K562 (cell line): Measurements from ENCODE around the gene ADGRD1. TPM values are rescaled to one million over a fixed set of nuclear protein-coding genes. Genes with fewer than 3 reads are reported as not detected.

Experiments used
- ARID4B ChIP-seq: sonication (generic); formaldehyde crosslinking; IDR thresholded peaks from 2 replicates; pipeline ENCODE4 v1.8.0; 2022; ENCODE audit warnings: mild to moderate bottlenecking, missing genetic modification reagents
- CGGBP1 ChIP-seq: fragments of 250-450 bp; sonication (Bioruptor Pico); IDR thresholded peaks from 2 replicates; pipeline ENCODE4 v1.9.0; 2021; ENCODE audit warnings: mild to moderate bottlenecking
- ETS2 ChIP-seq: IDR thresholded peaks from 2 replicates; pipeline ENCODE4 v1.6.1; 2016; ENCODE audit warnings: borderline replicate concordance, missing genetic modification characterization, mild to moderate bottlenecking, moderate library complexity, missing compliant biosample characterization; ENCODE audit not compliant: poor library complexity, severe bottlenecking
- ETV6 ChIP-seq, 3 experiments: fragments of 150-350 bp in 1 of 3; sonication (generic) in 1 of 3; formaldehyde crosslinking in 1 of 3; IDR thresholded peaks; 2 replicates each; pipeline versions ENCODE4 v1.6.1 to v1.8.0; 2014 to 2022; ENCODE audit warnings: borderline replicate concordance in 2 of 3, low read depth in 2 of 3, antibody characterized with exemption in 1 of 3, low read length in 1 of 3, mild to moderate bottlenecking in 1 of 3, missing genetic modification reagents in 1 of 3
- GABPA ChIP-seq: fragments of 200-800 bp; sonication (Bioruptor generic); conservative IDR thresholded peaks from 2 replicates; pipeline ENCODE4 v1.6.1; 2016; ENCODE audit warnings: low read depth, missing genetic modification characterization, missing compliant biosample characterization
- HMG20A ChIP-seq: fragments of 450-650 bp; formaldehyde crosslinking; conservative IDR thresholded peaks from 2 replicates; pipeline ENCODE4 v1.4.0; 2020; ENCODE audit warnings: mild to moderate bottlenecking, mixed read lengths
- HNRNPL ChIP-seq: fragments of 200-400 bp; formaldehyde crosslinking; IDR thresholded peaks from 2 replicates; pipeline ENCODE4 v1.6.1; 2017; ENCODE audit warnings: low read depth, mild to moderate bottlenecking, low read length
- KLF6 ChIP-seq: fragments of 250-450 bp; sonication (Bioruptor Pico); IDR thresholded peaks from 2 replicates; pipeline ENCODE4 v1.4.0; 2020; ENCODE audit warnings: mild to moderate bottlenecking, moderate library complexity, borderline replicate concordance
- NR2C1 ChIP-seq, 2 experiments: fragments of 450-650 bp; IDR thresholded peaks; 2 replicates each; pipeline ENCODE4 v1.6.1; 2017; ENCODE audit warnings: mild to moderate bottlenecking in 2 of 2, antibody characterized with exemption in 1 of 2, inconsistent platforms in 1 of 2, missing compliant biosample characterization in 1 of 2, missing genetic modification characterization in 1 of 2
- PTTG1 ChIP-seq: fragments of 450-650 bp; IDR thresholded peaks from 2 replicates; pipeline ENCODE4 v1.6.1; 2016; ENCODE audit warnings: low read depth, mild to moderate bottlenecking, missing genetic modification characterization, missing compliant biosample characterization
- RBFOX2 ChIP-seq: fragments of 200-400 bp; formaldehyde crosslinking; IDR thresholded peaks from 2 replicates; pipeline ENCODE4 v1.6.1; 2017; ENCODE audit warnings: low read depth, mild to moderate bottlenecking, low read length, moderate library complexity
- SIN3B ChIP-seq: fragments of 450-650 bp; IDR thresholded peaks from 2 replicates; pipeline ENCODE4 v1.6.1; 2017; ENCODE audit warnings: low read depth, mild to moderate bottlenecking, moderate library complexity
- SMAD2 ChIP-seq: fragments of 150-350 bp; IDR thresholded peaks from 2 replicates; pipeline ENCODE4 v1.6.1; 2014; ENCODE audit warnings: low read depth, mild to moderate bottlenecking, low read length
- SMARCA5 ChIP-seq: fragments of 450-650 bp; IDR thresholded peaks from 2 replicates; pipeline ENCODE4 v1.6.1; 2016
- SUPT5H ChIP-seq: fragments of 450-650 bp; IDR thresholded peaks from 2 replicates; pipeline ENCODE4 v1.6.1; 2016
- TFAM ChIP-seq: fragments of 250-450 bp; sonication (Bioruptor Pico); conservative IDR thresholded peaks from 2 replicates; pipeline ENCODE4 v1.5.0; 2021; ENCODE audit warnings: mild to moderate bottlenecking, moderate library complexity
- ZNF175 ChIP-seq: fragments of 200-800 bp; sonication (Bioruptor generic); IDR thresholded peaks from 2 replicates; pipeline ENCODE4 v1.6.1; 2016; ENCODE audit warnings: low read depth, mild to moderate bottlenecking, missing genetic modification characterization, missing compliant biosample characterization
- ZNF224 ChIP-seq: sonication (generic); formaldehyde crosslinking; IDR thresholded peaks from 2 replicates; pipeline ENCODE4 v1.8.0; 2022; ENCODE audit warnings: mild to moderate bottlenecking, missing genetic modification reagents
- polyA plus RNA-seq, 8 experiments: library from polyadenylated mRNA; depleted of rRNA in 4 of 8; stranded (reverse) in 5 of 8; unstranded in 3 of 8; fragments of >200 nt; fragmentation: Nextera tagmentation in 2 of 8; fragmentation: Illumina TruSeq in 1 of 8; extraction: Ambion mirVana in 2 of 8; extraction: Trizol in 1 of 8; gene quantifications; 2 replicates each; pipeline versions ENCODE4 v1.2.1 to v1.2.3, GENCODE V29; 2011 to 2014; ENCODE audit warnings: inconsistent platforms in 1 of 8, missing spikeins in 1 of 8
- total RNA-seq, 7 experiments: library from RNA; depleted of rRNA in 6 of 7; stranded (reverse); fragments of >200 nt in 6 of 7; fragmentation: Illumina TruSeq in 2 of 7; extraction: Trizol in 2 of 7; gene quantifications; 2 replicates each; pipeline versions ENCODE4 v1.2.1 to v1.2.3, GENCODE V29; 2011 to 2021; ENCODE audit warnings: low replicate concordance in 1 of 7
- TF ChIP-seq, protein P1 (sequence below), 2 experiments: fragments of 250-450 bp in 1 of 2; fragments of 450-650 bp in 1 of 2; sonication (Bioruptor Pico) in 1 of 2; IDR thresholded peaks; 2 replicates each; pipeline versions ENCODE4 v1.6.1 to v1.8.0; 2016 to 2021; ENCODE audit warnings: mild to moderate bottlenecking in 2 of 2, moderate library complexity in 2 of 2, missing compliant biosample characterization in 1 of 2, missing genetic modification characterization in 1 of 2
- TF ChIP-seq, protein P2 (sequence below): sonication (generic); formaldehyde crosslinking; IDR thresholded peaks from 2 replicates; pipeline ENCODE4 v1.8.1; 2023; ENCODE audit warnings: mild to moderate bottlenecking, missing genetic modification reagents

ADGRD1 gene
- total and polyA plus RNA-seq, 9 of the 15 experiments (the other 6 are each of a cell fraction or from before 2014, with no cell fraction given) = 1.7 to 11.7 (median 3.3) TPM

DNA sequence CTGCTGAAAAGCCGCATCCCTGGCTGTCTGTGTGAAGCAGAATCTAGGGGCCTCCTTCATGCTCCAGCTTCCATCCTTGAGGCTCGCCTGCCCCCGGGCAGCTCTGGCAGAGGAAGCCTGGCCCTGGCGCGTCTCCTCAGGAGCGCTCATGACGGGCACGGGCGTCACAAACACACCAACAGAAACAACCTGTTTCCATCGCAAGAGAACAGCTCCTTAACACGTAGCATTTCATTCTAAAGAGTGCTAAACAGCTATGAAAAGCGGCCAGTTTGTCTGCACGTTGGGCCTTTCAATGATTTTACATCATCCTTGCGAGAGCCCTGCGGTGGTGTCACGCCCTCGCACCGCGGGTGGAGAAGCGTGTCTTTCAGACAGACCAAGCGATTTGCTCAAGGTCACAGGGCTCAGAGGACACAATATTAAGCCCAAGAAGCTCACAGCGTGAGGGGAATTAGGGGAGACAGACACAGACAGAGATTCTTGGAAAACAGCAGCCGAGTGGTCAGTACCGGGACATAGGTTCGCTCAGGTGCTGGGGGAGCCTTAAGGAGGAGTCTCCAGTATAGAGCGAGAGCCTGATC is 4.9 kb downstream of the ADGRD1 start (continued):
- no peak for TF ChIP-seq ARID4B (CRISPR knock-in tag)
- no peak for TF ChIP-seq GABPA (tag)
- TF ChIP-seq SMARCA5 = no peak
- no peak for TF ChIP-seq SMAD2
- TF ChIP-seq CGGBP1 (CRISPR knock-in tag) = no peak
- no peak for TF ChIP-seq ETV6 (IDR thresholded peaks at IDR 0.05; ENCODE audit: borderline replicate concordance in 1 of 2, low read depth in 2 of 2, low read length in 1 of 2)
- no peak for TF ChIP-seq ETV6 (CRISPR knock-in tag; IDR thresholded peaks at IDR 0.05; ENCODE audit: borderline replicate concordance)
- no peak for TF ChIP-seq HMG20A (CRISPR knock-in tag)
- TF ChIP-seq NR2C1 (IDR thresholded peaks at IDR 0.05) = no peak
- TF ChIP-seq NR2C1 (tag; IDR thresholded peaks at IDR 0.05) = peak; percentile 74
- TF ChIP-seq SIN3B = no peak
- TF ChIP-seq, protein P1, sequence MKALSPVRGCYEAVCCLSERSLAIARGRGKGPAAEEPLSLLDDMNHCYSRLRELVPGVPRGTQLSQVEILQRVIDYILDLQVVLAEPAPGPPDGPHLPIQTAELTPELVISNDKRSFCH (CRISPR knock-in tag; IDR thresholded peaks at IDR 0.05) = no peak
- TF ChIP-seq, protein P1 (tag; IDR thresholded peaks at IDR 0.05) = no peak
- TF ChIP-seq, protein P2, sequence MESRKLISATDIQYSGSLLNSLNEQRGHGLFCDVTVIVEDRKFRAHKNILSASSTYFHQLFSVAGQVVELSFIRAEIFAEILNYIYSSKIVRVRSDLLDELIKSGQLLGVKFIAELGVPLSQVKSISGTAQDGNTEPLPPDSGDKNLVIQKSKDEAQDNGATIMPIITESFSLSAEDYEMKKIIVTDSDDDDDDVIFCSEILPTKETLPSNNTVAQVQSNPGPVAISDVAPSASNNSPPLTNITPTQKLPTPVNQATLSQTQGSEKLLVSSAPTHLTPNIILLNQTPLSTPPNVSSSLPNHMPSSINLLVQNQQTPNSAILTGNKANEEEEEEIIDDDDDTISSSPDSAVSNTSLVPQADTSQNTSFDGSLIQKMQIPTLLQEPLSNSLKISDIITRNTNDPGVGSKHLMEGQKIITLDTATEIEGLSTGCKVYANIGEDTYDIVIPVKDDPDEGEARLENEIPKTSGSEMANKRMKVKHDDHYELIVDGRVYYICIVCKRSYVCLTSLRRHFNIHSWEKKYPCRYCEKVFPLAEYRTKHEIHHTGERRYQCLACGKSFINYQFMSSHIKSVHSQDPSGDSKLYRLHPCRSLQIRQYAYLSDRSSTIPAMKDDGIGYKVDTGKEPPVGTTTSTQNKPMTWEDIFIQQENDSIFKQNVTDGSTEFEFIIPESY (CRISPR knock-in tag) = peak; percentile 76
- TF ChIP-seq ETS2 (tag) = no peak
- TF ChIP-seq HNRNPL = no peak
- TF ChIP-seq ZNF175 (CRISPR knock-in tag) = peak; percentile 92
- no peak for TF ChIP-seq SUPT5H
- peak; percentile 31; the same call in 1 of the 2 replicates for TF ChIP-seq KLF6 (CRISPR knock-in tag)
- TF ChIP-seq ZNF224 = no peak
- TF ChIP-seq RBFOX2 = peak; percentile 64
- no peak for TF ChIP-seq TFAM (CRISPR knock-in tag)
- TF ChIP-seq PTTG1 (tag) = no peak
